Measurements from ENCODE around the gene PIK3CD. TPM values are rescaled to one million over a fixed set of nuclear protein-coding genes. Genes with fewer than 3 reads are reported as not detected.

Gene PIK3CD
- polyA plus RNA-seq, 1 of the 3 experiments (the other 2 are of a cell fraction) = 6.0 TPM

- no peaks in the 10 kb centered on the region for H3K4me1 ChIP-seq (ENCODE audit: control insufficient read depth in 1 of 2, insufficient read depth in 2 of 2, low read depth in 1 of 2, low read length in 1 of 2)
- 90% methylated on average over 2 of the region's 12 CpGs for WGBS (ENCODE audit: low lambda C conversion rate)
- H2AFZ ChIP-seq (ENCODE audit: low read depth) = no peak overlapping the region
- POLR2A ChIA-PET = no interaction called here
- DNase-seq = no peak
- no peaks in the 10 kb centered on the region for H4K20me1 ChIP-seq (ENCODE audit: insufficient read depth)
- TF ChIP-seq MEF2A (IDR thresholded peaks at IDR 0.05; ENCODE audit: borderline replicate concordance, low read depth) (no peak), RXRA (IDR thresholded peaks at IDR 0.05; ENCODE audit: borderline replicate concordance, low read depth) (no peak), TCF12 (IDR thresholded peaks at IDR 0.05) (no peak), USF1 (IDR thresholded peaks at IDR 0.05; ENCODE audit: borderline replicate concordance, low read depth) (no peak), RFX5 (IDR thresholded peaks at IDR 0.05; ENCODE audit: low read length) (no peak), SIN3A (IDR thresholded peaks at IDR 0.05; ENCODE audit: borderline replicate concordance, low read depth, low read length) (no peak), ELF1 (IDR thresholded peaks at IDR 0.05) (no peak), POLR2AphosphoS5 (IDR thresholded peaks at IDR 0.05; ENCODE audit: low read depth, low read length) (no peak), USF2 (IDR thresholded peaks at IDR 0.05; ENCODE audit: borderline replicate concordance, low read depth, low read length) (no peak), TAF1 (IDR thresholded peaks at IDR 0.05; ENCODE audit: borderline replicate concordance, low read depth, low read length) (no peak), GATA2 (CRISPR knock-in tag; IDR thresholded peaks at IDR 0.05) (no peak), MAX (IDR thresholded peaks at IDR 0.05; ENCODE audit: low read depth) (no peak), SMC3 (IDR thresholded peaks at IDR 0.05; ENCODE audit: low read depth, low read length) (no peak), IRF3 (IDR thresholded peaks at IDR 0.05; ENCODE audit: low read depth, low read length) (no peak), CTCF (IDR thresholded peaks at IDR 0.05) (no peak), RAD21 (IDR thresholded peaks at IDR 0.05; ENCODE audit: low read length) (no peak), JUND (IDR thresholded peaks at IDR 0.05) (no peak), FOXM1 (IDR thresholded peaks at IDR 0.05; ENCODE audit: low read depth) (no peak)
- no peak overlapping the region for H3K4me2 ChIP-seq
- H3K36me3 ChIP-seq (replicated peaks in 1 of 2; ENCODE audit: control insufficient read depth in 1 of 2, insufficient read depth in 2 of 2, low read length in 1 of 2) = peaks cover 0 to 60% of the 10 kb centered on the region in 2 experiments
- H3F3A ChIP-seq (replicated peaks; ENCODE audit: insufficient read depth) = no peaks in the 10 kb centered on the region
- H3K27me3 ChIP-seq (ENCODE audit: insufficient read depth) = no peaks in the 10 kb centered on the region
- H3K4me3 ChIP-seq (ENCODE audit: low read depth in 2 of 2, low read length in 1 of 2) = no peak overlapping the region
- H3K9me3 ChIP-seq = no peaks in the 10 kb centered on the region
- H3K79me2 ChIP-seq (ENCODE audit: insufficient read depth) = no peaks in the 10 kb centered on the region
- no peaks in the 10 kb centered on the region for H3K9me2 ChIP-seq
- CTCF ChIA-PET = interaction anchor here (1.1 to 1.2 kb wide), 2 partner anchors 8 to 11 kb away, joined by 3 to 4 read pairs; no protein-coding TSS in a partner anchor
- no peak overlapping the region for H3K27ac ChIP-seq (ENCODE audit: low read depth in 2 of 2, low read length in 1 of 2)
- no peak overlapping the region for H3K9ac ChIP-seq
Measured at GRCh38 chr1:9729523-9729922, 78.0 kb downstream of the PIK3CD start.

All from SK-N-SH (cell line).